ENCODE results near the gene SAFB2. TPM values are rescaled to one million over a fixed set of nuclear protein-coding genes. Genes with fewer than 3 reads are reported as not detected.

Gene SAFB2
- polyA plus RNA-seq, 2 of the 4 experiments (the other 2 are of a cell fraction): 33.2 to 51.2 TPM

DNA sequence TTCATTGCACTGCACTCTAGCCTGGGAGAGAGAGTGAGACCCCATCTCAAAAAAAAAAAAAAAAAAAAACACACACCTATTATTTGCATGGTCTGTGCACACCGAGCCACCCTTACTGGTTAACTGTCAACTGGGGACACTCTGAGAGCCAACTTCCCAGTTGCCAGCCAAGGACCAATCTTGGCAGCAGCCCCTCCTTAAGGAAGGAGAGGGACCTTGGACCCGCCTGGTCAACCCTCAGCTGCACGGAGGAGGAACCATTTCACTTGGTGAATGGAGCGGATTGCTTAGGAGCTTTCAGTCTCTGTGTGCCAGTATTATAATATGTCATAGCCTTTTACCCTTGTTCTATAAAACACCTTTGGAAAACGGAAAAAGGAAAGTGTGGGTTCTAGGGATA, 32.8 kb upstream of the SAFB2 start:
- POLR2A ChIA-PET: no interaction called here
- no peak for DNase-seq (ENCODE audit: low read depth in 1 of 2, low spot score in 1 of 2)
- ATAC-seq: no peak

DNA sequence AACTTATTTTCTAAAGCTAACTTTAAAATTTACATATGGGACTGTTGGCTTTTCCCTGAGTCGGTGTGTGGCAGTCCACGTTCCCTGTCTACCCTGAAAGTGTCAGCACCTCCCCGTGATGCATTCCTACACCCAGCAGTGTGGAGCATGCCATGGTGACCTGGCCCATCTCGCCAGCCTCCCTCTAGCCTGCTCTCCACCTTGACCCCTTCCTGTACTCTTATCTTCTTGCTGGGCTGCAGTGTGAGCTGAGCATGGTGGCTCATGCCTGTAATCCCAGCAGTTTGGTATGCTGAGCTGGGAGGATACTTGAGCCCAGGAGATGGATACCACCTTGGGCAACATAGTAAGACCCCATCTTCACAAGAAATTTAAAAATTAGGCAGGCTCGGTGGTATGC, 32.4 kb upstream of the SAFB2 start:
- ChIA-PET CTCF (interaction anchor here (1.7 kb wide), 1 partner anchor 13 kb away, joined by 4 read pairs; no protein-coding TSS in a partner anchor), POLR2A (no interaction called here)
- 95% methylated on average over 5 of the region's 5 CpGs for WGBS (ENCODE audit: missing lambda C conversion rate)
- ATAC-seq: no peak
- H3K4me1 ChIP-seq: no peaks in the 10 kb centered on the region
- H3K4me2 ChIP-seq: no peak overlapping the region
- no peaks in the 10 kb centered on the region for H3K9me3 ChIP-seq
- TF ChIP-seq, protein P1, sequence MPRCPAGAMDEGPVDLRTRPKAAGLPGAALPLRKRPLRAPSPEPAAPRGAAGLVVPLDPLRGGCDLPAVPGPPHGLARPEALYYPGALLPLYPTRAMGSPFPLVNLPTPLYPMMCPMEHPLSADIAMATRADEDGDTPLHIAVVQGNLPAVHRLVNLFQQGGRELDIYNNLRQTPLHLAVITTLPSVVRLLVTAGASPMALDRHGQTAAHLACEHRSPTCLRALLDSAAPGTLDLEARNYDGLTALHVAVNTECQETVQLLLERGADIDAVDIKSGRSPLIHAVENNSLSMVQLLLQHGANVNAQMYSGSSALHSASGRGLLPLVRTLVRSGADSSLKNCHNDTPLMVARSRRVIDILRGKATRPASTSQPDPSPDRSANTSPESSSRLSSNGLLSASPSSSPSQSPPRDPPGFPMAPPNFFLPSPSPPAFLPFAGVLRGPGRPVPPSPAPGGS (IDR thresholded peaks at IDR 0.05): no peak
- no peak for TF ChIP-seq MAZ (IDR thresholded peaks at IDR 0.05; ENCODE audit: borderline replicate concordance, low read depth, low read length)
- TF ChIP-seq CHD4 (IDR thresholded peaks at IDR 0.05; ENCODE audit: borderline replicate concordance): no peak
- TF ChIP-seq ESRRA (IDR thresholded peaks at IDR 0.05; ENCODE audit: borderline replicate concordance, low read length): no peak
- no peak for TF ChIP-seq MAFK (IDR thresholded peaks at IDR 0.05; ENCODE audit: partially characterized antibody)
- TF ChIP-seq KDM5A (IDR thresholded peaks at IDR 0.05): no peak
- TF ChIP-seq, protein P2, sequence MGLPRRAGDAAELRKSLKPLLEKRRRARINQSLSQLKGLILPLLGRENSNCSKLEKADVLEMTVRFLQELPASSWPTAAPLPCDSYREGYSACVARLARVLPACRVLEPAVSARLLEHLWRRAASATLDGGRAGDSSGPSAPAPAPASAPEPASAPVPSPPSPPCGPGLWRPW (IDR thresholded peaks at IDR 0.05): no peak
- TF ChIP-seq NR3C1 (IDR thresholded peaks at IDR 0.05): no peak
- TF ChIP-seq, protein P3, sequence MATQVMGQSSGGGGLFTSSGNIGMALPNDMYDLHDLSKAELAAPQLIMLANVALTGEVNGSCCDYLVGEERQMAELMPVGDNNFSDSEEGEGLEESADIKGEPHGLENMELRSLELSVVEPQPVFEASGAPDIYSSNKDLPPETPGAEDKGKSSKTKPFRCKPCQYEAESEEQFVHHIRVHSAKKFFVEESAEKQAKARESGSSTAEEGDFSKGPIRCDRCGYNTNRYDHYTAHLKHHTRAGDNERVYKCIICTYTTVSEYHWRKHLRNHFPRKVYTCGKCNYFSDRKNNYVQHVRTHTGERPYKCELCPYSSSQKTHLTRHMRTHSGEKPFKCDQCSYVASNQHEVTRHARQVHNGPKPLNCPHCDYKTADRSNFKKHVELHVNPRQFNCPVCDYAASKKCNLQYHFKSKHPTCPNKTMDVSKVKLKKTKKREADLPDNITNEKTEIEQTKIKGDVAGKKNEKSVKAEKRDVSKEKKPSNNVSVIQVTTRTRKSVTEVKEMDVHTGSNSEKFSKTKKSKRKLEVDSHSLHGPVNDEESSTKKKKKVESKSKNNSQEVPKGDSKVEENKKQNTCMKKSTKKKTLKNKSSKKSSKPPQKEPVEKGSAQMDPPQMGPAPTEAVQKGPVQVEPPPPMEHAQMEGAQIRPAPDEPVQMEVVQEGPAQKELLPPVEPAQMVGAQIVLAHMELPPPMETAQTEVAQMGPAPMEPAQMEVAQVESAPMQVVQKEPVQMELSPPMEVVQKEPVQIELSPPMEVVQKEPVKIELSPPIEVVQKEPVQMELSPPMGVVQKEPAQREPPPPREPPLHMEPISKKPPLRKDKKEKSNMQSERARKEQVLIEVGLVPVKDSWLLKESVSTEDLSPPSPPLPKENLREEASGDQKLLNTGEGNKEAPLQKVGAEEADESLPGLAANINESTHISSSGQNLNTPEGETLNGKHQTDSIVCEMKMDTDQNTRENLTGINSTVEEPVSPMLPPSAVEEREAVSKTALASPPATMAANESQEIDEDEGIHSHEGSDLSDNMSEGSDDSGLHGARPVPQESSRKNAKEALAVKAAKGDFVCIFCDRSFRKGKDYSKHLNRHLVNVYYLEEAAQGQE (IDR thresholded peaks at IDR 0.05): no peak
- TF ChIP-seq, protein P4, sequence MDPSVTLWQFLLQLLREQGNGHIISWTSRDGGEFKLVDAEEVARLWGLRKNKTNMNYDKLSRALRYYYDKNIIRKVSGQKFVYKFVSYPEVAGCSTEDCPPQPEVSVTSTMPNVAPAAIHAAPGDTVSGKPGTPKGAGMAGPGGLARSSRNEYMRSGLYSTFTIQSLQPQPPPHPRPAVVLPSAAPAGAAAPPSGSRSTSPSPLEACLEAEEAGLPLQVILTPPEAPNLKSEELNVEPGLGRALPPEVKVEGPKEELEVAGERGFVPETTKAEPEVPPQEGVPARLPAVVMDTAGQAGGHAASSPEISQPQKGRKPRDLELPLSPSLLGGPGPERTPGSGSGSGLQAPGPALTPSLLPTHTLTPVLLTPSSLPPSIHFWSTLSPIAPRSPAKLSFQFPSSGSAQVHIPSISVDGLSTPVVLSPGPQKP (IDR thresholded peaks at IDR 0.05; ENCODE audit: low read depth, low read length): no peak
- TF ChIP-seq, protein P5, sequence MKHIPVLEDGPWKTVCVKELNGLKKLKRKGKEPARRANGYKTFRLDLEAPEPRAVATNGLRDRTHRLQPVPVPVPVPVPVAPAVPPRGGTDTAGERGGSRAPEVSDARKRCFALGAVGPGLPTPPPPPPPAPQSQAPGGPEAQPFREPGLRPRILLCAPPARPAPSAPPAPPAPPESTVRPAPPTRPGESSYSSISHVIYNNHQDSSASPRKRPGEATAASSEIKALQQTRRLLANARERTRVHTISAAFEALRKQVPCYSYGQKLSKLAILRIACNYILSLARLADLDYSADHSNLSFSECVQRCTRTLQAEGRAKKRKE (CRISPR knock-in tag; IDR thresholded peaks at IDR 0.05; ENCODE audit: low read depth): no peak
- TF ChIP-seq, protein P6, sequence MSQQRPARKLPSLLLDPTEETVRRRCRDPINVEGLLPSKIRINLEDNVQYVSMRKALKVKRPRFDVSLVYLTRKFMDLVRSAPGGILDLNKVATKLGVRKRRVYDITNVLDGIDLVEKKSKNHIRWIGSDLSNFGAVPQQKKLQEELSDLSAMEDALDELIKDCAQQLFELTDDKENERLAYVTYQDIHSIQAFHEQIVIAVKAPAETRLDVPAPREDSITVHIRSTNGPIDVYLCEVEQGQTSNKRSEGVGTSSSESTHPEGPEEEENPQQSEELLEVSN (IDR thresholded peaks at IDR 0.05; ENCODE audit: borderline replicate concordance, low read depth): no peak
- no peak for TF ChIP-seq EP300 (IDR thresholded peaks at IDR 0.05)
- no peak for DNase-seq (ENCODE audit: low read depth in 1 of 2, low spot score in 1 of 2)
- H3K27ac ChIP-seq: no peak overlapping the region
- H3K4me3 ChIP-seq: no peak overlapping the region
- no peak for FAIRE-seq

More for the DNA sequence above, 32.8 kb upstream of the SAFB2 start:
- TF ChIP-seq, protein P7, sequence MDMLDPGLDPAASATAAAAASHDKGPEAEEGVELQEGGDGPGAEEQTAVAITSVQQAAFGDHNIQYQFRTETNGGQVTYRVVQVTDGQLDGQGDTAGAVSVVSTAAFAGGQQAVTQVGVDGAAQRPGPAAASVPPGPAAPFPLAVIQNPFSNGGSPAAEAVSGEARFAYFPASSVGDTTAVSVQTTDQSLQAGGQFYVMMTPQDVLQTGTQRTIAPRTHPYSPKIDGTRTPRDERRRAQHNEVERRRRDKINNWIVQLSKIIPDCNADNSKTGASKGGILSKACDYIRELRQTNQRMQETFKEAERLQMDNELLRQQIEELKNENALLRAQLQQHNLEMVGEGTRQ (IDR thresholded peaks at IDR 0.05): no peak
- H3K4me1 ChIP-seq: no peaks in the 10 kb centered on the region
- H3K9me3 ChIP-seq: no peaks in the 10 kb centered on the region
- CTCF ChIA-PET: interaction anchor here (0.7 to 1.7 kb wide), 2 partner anchors 13 to 14 kb away, joined by 3 to 4 read pairs; no protein-coding TSS in a partner anchor
- H3K4me3 ChIP-seq: no peak overlapping the region
- no peak overlapping the region for H3K27ac ChIP-seq
- H3K4me2 ChIP-seq: no peak overlapping the region
- WGBS (ENCODE audit: missing lambda C conversion rate): 88% methylated on average over 5 of the region's 5 CpGs
- no peak for FAIRE-seq

Data from A549 (cell line).